ENCODE data around the gene CDC42EP2.

Gene CDC42EP2

GRCh38 chr11:65327021-65327420 is 12.4 kb downstream of the CDC42EP2 start:
- no peak overlapping the region for H3K4me2 ChIP-seq (ENCODE audit: insufficient read depth, low read length, poor library complexity, severe bottlenecking)
- H3K18ac ChIP-seq (ENCODE audit: low read length), result no peak overlapping the region
- H4K8ac ChIP-seq (ENCODE audit: low read depth, low read length), result no peak overlapping the region
- no peak overlapping the region for H3K14ac ChIP-seq (ENCODE audit: low read length)
- no peak overlapping the region for H3K9ac ChIP-seq (ENCODE audit: low read depth, low read length, poor library complexity)
- H2AK5ac ChIP-seq (ENCODE audit: low read depth, low read length), result no peak overlapping the region
- H3K79me1 ChIP-seq (ENCODE audit: low read depth, low read length), result no peaks in the 10 kb centered on the region
- DNase-seq (ENCODE audit: low spot score), result no peak
- H3K9me3 ChIP-seq (replicated peaks in 1 of 2; ENCODE audit: control insufficient read depth in 2 of 2, insufficient read depth in 1 of 2, low read depth in 1 of 2, low read length in 2 of 2), result no peaks in the 10 kb centered on the region
- no peak overlapping the region for H3K4me3 ChIP-seq (ENCODE audit: low read length in 2 of 2)
- no peak overlapping the region for H4K91ac ChIP-seq (ENCODE audit: low read depth, low read length, poor library complexity)
- H2BK15ac ChIP-seq (ENCODE audit: low read length), result no peak overlapping the region
- H2BK12ac ChIP-seq (ENCODE audit: low read length), result no peak overlapping the region
- H3K27me3 ChIP-seq (ENCODE audit: control insufficient read depth in 3 of 3, insufficient read depth in 3 of 3, low read depth in 1 of 3, low read length in 3 of 3), result no peaks in the 10 kb centered on the region
- H3K36me3 ChIP-seq (replicated peaks in 1 of 2; ENCODE audit: control insufficient read depth in 2 of 2, insufficient read depth in 2 of 2, low read length in 2 of 2), result peaks cover 0 to 7% of the 10 kb centered on the region in 2 donors
- H3K27ac ChIP-seq (replicated peaks; ENCODE audit: low read length), result no peak overlapping the region
- no peak overlapping the region for H2BK120ac ChIP-seq (ENCODE audit: low read depth, low read length)
- no peak overlapping the region for H3K4ac ChIP-seq (ENCODE audit: low read length)
- whole genome bisulfite sequencing, 2 donors (ENCODE audit: extremely low coverage in 2 of 2, insufficient read length in 2 of 2, insufficient replicate concordance in 1 of 2), result no CpG with 5 or more reads among the region's 8 CpGs
- H2BK5ac ChIP-seq (ENCODE audit: low read length), result no peak overlapping the region
- H3K4me1 ChIP-seq (ENCODE audit: control insufficient read depth in 2 of 2, insufficient read depth in 1 of 2, low read depth in 1 of 2, low read length in 2 of 2), result peaks cover 0 to 2% of the 10 kb centered on the region in 2 donors
- H3K23ac ChIP-seq (ENCODE audit: low read depth, low read length, poor library complexity), result no peak overlapping the region
- H2AFZ ChIP-seq (ENCODE audit: low read length), result no peak overlapping the region

GRCh38 chr11:65329478-65329877 is 14.8 kb downstream of the CDC42EP2 start:
- Histone ChIP-seq H3K4ac (ENCODE audit: low read length) (no peak overlapping the region), H3K9me3 (replicated peaks in 1 of 2; ENCODE audit: control insufficient read depth in 2 of 2, insufficient read depth in 1 of 2, low read depth in 1 of 2, low read length in 2 of 2) (no peaks in the 10 kb centered on the region), H3K27me3 (ENCODE audit: control insufficient read depth in 3 of 3, insufficient read depth in 3 of 3, low read depth in 1 of 3, low read length in 3 of 3) (no peaks in the 10 kb centered on the region), H4K8ac (ENCODE audit: low read depth, low read length) (no peak overlapping the region), H3K36me3 (replicated peaks in 1 of 2; ENCODE audit: control insufficient read depth in 2 of 2, insufficient read depth in 2 of 2, low read length in 2 of 2) (no peaks in the 10 kb centered on the region), H3K79me1 (ENCODE audit: low read depth, low read length) (peaks cover 3% of the 10 kb centered on the region), H2BK15ac (ENCODE audit: low read length) (no peak overlapping the region), H2AFZ (ENCODE audit: low read length) (peak overlapping the region; percentile 78), H3K4me1 (ENCODE audit: control insufficient read depth in 2 of 2, insufficient read depth in 1 of 2, low read depth in 1 of 2, low read length in 2 of 2) (no peaks in the 10 kb centered on the region), H2BK5ac (ENCODE audit: low read length) (no peak overlapping the region), H3K23ac (ENCODE audit: low read depth, low read length, poor library complexity) (no peak overlapping the region), H3K18ac (ENCODE audit: low read length) (no peak overlapping the region), H4K91ac (ENCODE audit: low read depth, low read length, poor library complexity) (no peak overlapping the region), H3K9ac (ENCODE audit: low read depth, low read length, poor library complexity) (no peak overlapping the region), H2BK12ac (ENCODE audit: low read length) (no peak overlapping the region), H3K27ac (replicated peaks; ENCODE audit: low read length) (no peak overlapping the region), H3K4me2 (ENCODE audit: insufficient read depth, low read length, poor library complexity, severe bottlenecking) (no peak overlapping the region), H3K14ac (ENCODE audit: low read length) (no peak overlapping the region), H3K4me3 (ENCODE audit: low read length in 2 of 2) (no peak overlapping the region), H2AK5ac (ENCODE audit: low read depth, low read length) (no peak overlapping the region), H2BK120ac (ENCODE audit: low read depth, low read length) (no peak overlapping the region)
- DNase-seq (ENCODE audit: low spot score), result no peak
- no CpG with 5 or more reads among the region's 2 CpGs for WGBS, 2 donors (ENCODE audit: extremely low coverage in 2 of 2, insufficient read length in 2 of 2, insufficient replicate concordance in 1 of 2)

- Histone ChIP-seq H3K9ac (ENCODE audit: low read depth, low read length, poor library complexity) (no peak overlapping the region), H3K27ac (replicated peaks; ENCODE audit: low read length) (no peak overlapping the region), H2BK5ac (ENCODE audit: low read length) (no peak overlapping the region), H3K27me3 (ENCODE audit: control insufficient read depth in 3 of 3, insufficient read depth in 3 of 3, low read depth in 1 of 3, low read length in 3 of 3) (no peaks in the 10 kb centered on the region), H2BK120ac (ENCODE audit: low read depth, low read length) (no peak overlapping the region), H4K8ac (ENCODE audit: low read depth, low read length) (no peak overlapping the region), H3K4ac (ENCODE audit: low read length) (no peak overlapping the region), H3K14ac (ENCODE audit: low read length) (no peak overlapping the region), H3K4me2 (ENCODE audit: insufficient read depth, low read length, poor library complexity, severe bottlenecking) (no peak overlapping the region), H2AFZ (ENCODE audit: low read length) (peak overlapping the region; percentile 78), H2BK15ac (ENCODE audit: low read length) (no peak overlapping the region), H3K36me3 (replicated peaks in 1 of 2; ENCODE audit: control insufficient read depth in 2 of 2, insufficient read depth in 2 of 2, low read length in 2 of 2) (no peaks in the 10 kb centered on the region), H3K79me1 (ENCODE audit: low read depth, low read length) (peaks cover 3% of the 10 kb centered on the region), H3K9me3 (replicated peaks in 1 of 2; ENCODE audit: control insufficient read depth in 2 of 2, insufficient read depth in 1 of 2, low read depth in 1 of 2, low read length in 2 of 2) (no peaks in the 10 kb centered on the region), H3K4me1 (ENCODE audit: control insufficient read depth in 2 of 2, insufficient read depth in 1 of 2, low read depth in 1 of 2, low read length in 2 of 2) (no peaks in the 10 kb centered on the region), H2BK12ac (ENCODE audit: low read length) (no peak overlapping the region), H2AK5ac (ENCODE audit: low read depth, low read length) (no peak overlapping the region), H3K4me3 (ENCODE audit: low read length in 2 of 2) (no peak overlapping the region), H3K23ac (ENCODE audit: low read depth, low read length, poor library complexity) (no peak overlapping the region), H3K18ac (ENCODE audit: low read length) (no peak overlapping the region), H4K91ac (ENCODE audit: low read depth, low read length, poor library complexity) (no peak overlapping the region)
- peak; percentile 93 for DNase-seq (ENCODE audit: low spot score)
- no CpG with 5 or more reads among the region's 13 CpGs for WGBS, 2 donors (ENCODE audit: extremely low coverage in 2 of 2, insufficient read length in 2 of 2, insufficient replicate concordance in 1 of 2)
These were observed 15.3 kb downstream of the CDC42EP2 start for GRCh38 chr11:65329944-65330403.

GRCh38 chr11:65330544-65330943 is 15.9 kb downstream of the CDC42EP2 start:
- H3K27me3 ChIP-seq (ENCODE audit: control insufficient read depth in 3 of 3, insufficient read depth in 3 of 3, low read depth in 1 of 3, low read length in 3 of 3), result no peaks in the 10 kb centered on the region
- no peaks in the 10 kb centered on the region for H3K36me3 ChIP-seq (replicated peaks in 1 of 2; ENCODE audit: control insufficient read depth in 2 of 2, insufficient read depth in 2 of 2, low read length in 2 of 2)
- no peak overlapping the region for H3K14ac ChIP-seq (ENCODE audit: low read length)
- no peak overlapping the region for H3K27ac ChIP-seq (replicated peaks; ENCODE audit: low read length)
- H3K4me1 ChIP-seq (ENCODE audit: control insufficient read depth in 2 of 2, insufficient read depth in 1 of 2, low read depth in 1 of 2, low read length in 2 of 2), result peaks cover 0 to 5% of the 10 kb centered on the region in 2 donors
- no peak overlapping the region for H3K4ac ChIP-seq (ENCODE audit: low read length)
- H3K4me3 ChIP-seq (ENCODE audit: low read length in 2 of 2), result no peak overlapping the region
- peak overlapping the region; percentile 78 for H2AFZ ChIP-seq (ENCODE audit: low read length)
- no peak overlapping the region for H2AK5ac ChIP-seq (ENCODE audit: low read depth, low read length)
- no CpG with 5 or more reads among the region's 7 CpGs for WGBS, 2 donors (ENCODE audit: extremely low coverage in 2 of 2, insufficient read length in 2 of 2, insufficient replicate concordance in 1 of 2)
- H2BK5ac ChIP-seq (ENCODE audit: low read length), result no peak overlapping the region
- no peak overlapping the region for H3K18ac ChIP-seq (ENCODE audit: low read length)
- no peak overlapping the region for H3K9ac ChIP-seq (ENCODE audit: low read depth, low read length, poor library complexity)
- peaks cover 3% of the 10 kb centered on the region for H3K79me1 ChIP-seq (ENCODE audit: low read depth, low read length)
- no peak for DNase-seq (ENCODE audit: low spot score)
- no peak overlapping the region for H2BK12ac ChIP-seq (ENCODE audit: low read length)
- no peak overlapping the region for H2BK15ac ChIP-seq (ENCODE audit: low read length)
- H4K8ac ChIP-seq (ENCODE audit: low read depth, low read length), result no peak overlapping the region
- H2BK120ac ChIP-seq (ENCODE audit: low read depth, low read length), result no peak overlapping the region
- no peak overlapping the region for H3K23ac ChIP-seq (ENCODE audit: low read depth, low read length, poor library complexity)
- no peak overlapping the region for H4K91ac ChIP-seq (ENCODE audit: low read depth, low read length, poor library complexity)
- no peaks in the 10 kb centered on the region for H3K9me3 ChIP-seq (replicated peaks in 1 of 2; ENCODE audit: control insufficient read depth in 2 of 2, insufficient read depth in 1 of 2, low read depth in 1 of 2, low read length in 2 of 2)
- H3K4me2 ChIP-seq (ENCODE audit: insufficient read depth, low read length, poor library complexity, severe bottlenecking), result no peak overlapping the region

Measured in neuronal stem cell (in vitro differentiated cells).